ENCODE data around the gene MCTP2. TPM values are rescaled to one million over a fixed set of nuclear protein-coding genes. Genes with fewer than 3 reads are reported as not detected.

Gene MCTP2
- total RNA-seq, 1 donor from 2014 or later: 54.2 TPM

- no peaks in the 10 kb centered on the region for H3K27me3 Mint-ChIP-seq
- POLR2A ChIA-PET: no interaction called here
- no peaks in the 10 kb centered on the region for H3K9me3 Mint-ChIP-seq
- H3K4me1 Mint-ChIP-seq: no peaks in the 10 kb centered on the region
- intact Hi-C loops (cut with micrococcal nuclease): no loop called here
- DNase-seq (no peak), ATAC-seq (ENCODE audit: low read depth) (no peak)
- no peak for TF ChIP-seq CTCF (IDR thresholded peaks at IDR 0.05)
- H3K27ac Mint-ChIP-seq: no peak overlapping the region
- H3K4me3 Mint-ChIP-seq: no peak overlapping the region
- CTCF ChIA-PET: no interaction called here
- peaks cover 66% of the 10 kb centered on the region for H3K36me3 Mint-ChIP-seq (ENCODE audit: low read depth)
Measured at GRCh38 chr15:94352636-94353487, 121.5 kb downstream of the MCTP2 start.

GRCh38 chr15:94353488-94353820 lies 122.1 kb downstream of the MCTP2 start:
- no peak for ATAC-seq (ENCODE audit: low read depth)
- H3K4me3 Mint-ChIP-seq: no peak overlapping the region
- no peak for TF ChIP-seq CTCF (IDR thresholded peaks at IDR 0.05)
- POLR2A ChIA-PET: no interaction called here
- intact Hi-C loops (cut with micrococcal nuclease): no loop called here
- no peak overlapping the region for H3K27ac Mint-ChIP-seq
- no peaks in the 10 kb centered on the region for H3K27me3 Mint-ChIP-seq
- peaks cover 68% of the 10 kb centered on the region for H3K36me3 Mint-ChIP-seq (ENCODE audit: low read depth)
- DNase-seq: no peak
- CTCF ChIA-PET: no interaction called here
- no peaks in the 10 kb centered on the region for H3K4me1 Mint-ChIP-seq
- H3K9me3 Mint-ChIP-seq: no peaks in the 10 kb centered on the region

GRCh38 chr15:94354655-94355054 lies 123.3 kb downstream of the MCTP2 start:
- Mint-ChIP-seq H3K36me3 (ENCODE audit: low read depth) (peaks cover 60% of the 10 kb centered on the region), H3K4me1 (no peaks in the 10 kb centered on the region), H3K27ac (no peak overlapping the region), H3K4me3 (no peak overlapping the region), H3K27me3 (no peaks in the 10 kb centered on the region), H3K9me3 (no peaks in the 10 kb centered on the region)
- ChIA-PET CTCF (no interaction called here), POLR2A (no interaction called here)
- ATAC-seq (ENCODE audit: low read depth): no peak
- no peak for TF ChIP-seq CTCF (IDR thresholded peaks at IDR 0.05)
- no peak for DNase-seq
- intact Hi-C loops (cut with micrococcal nuclease): no loop called here

- intact Hi-C loops (cut with micrococcal nuclease): no loop called here
- Mint-ChIP-seq H3K36me3 (ENCODE audit: low read depth) (peaks cover 59% of the 10 kb centered on the region), H3K9me3 (no peaks in the 10 kb centered on the region), H3K4me1 (no peaks in the 10 kb centered on the region), H3K27ac (no peak overlapping the region), H3K4me3 (no peak overlapping the region), H3K27me3 (no peaks in the 10 kb centered on the region)
- ATAC-seq (ENCODE audit: low read depth) (no peak), DNase-seq (no peak)
- ChIA-PET POLR2A (no interaction called here), CTCF (no interaction called here)
- TF ChIP-seq CTCF (IDR thresholded peaks at IDR 0.05): no peak
Measured at GRCh38 chr15:94359716-94360115, 128.4 kb downstream of the MCTP2 start.

GRCh38 chr15:94360251-94360685 lies 128.9 kb downstream of the MCTP2 start:
- no peak for DNase-seq
- Mint-ChIP-seq H3K36me3 (ENCODE audit: low read depth) (peaks cover 59% of the 10 kb centered on the region), H3K27ac (no peak overlapping the region), H3K27me3 (no peaks in the 10 kb centered on the region), H3K9me3 (no peaks in the 10 kb centered on the region), H3K4me3 (no peak overlapping the region), H3K4me1 (no peaks in the 10 kb centered on the region)
- intact Hi-C loops (cut with micrococcal nuclease): no loop called here
- CTCF ChIA-PET: no interaction called here
- POLR2A ChIA-PET: no interaction called here
- no peak for TF ChIP-seq CTCF (IDR thresholded peaks at IDR 0.05)
- ATAC-seq (ENCODE audit: low read depth): no peak

All from activated B cell treated with CpG ODN at 0.5 μM for 24 hours (primary cell).